Myocyte (in vitro differentiated cells): ENCODE data around the gene CD99L2. TPM values are rescaled to one million over a fixed set of nuclear protein-coding genes. Genes with fewer than 3 reads are reported as not detected.

Source experiments
- total RNA-seq: library from RNA; depleted of rRNA; stranded (reverse); fragments of >200 nt; gene quantifications from 2 replicates; pipeline ENCODE4 v1.2.3, GENCODE V29; 2014

The CD99L2 gene
- total RNA-seq, 1 donor from 2014 or later: 50.5 TPM

Other genes starting within 250 kb of the CD99L2 start
- gene MTMR1, start 205.3 kb downstream of the CD99L2 start, total RNA-seq: 42.3 and 64.4 TPM in 2 replicates
- 14.3 and 16.0 TPM in 2 replicates for gene HMGB3, start 84.7 kb upstream of the CD99L2 start, total RNA-seq